Trophoblast cell (in vitro differentiated cells and primary cell): Measurements from ENCODE around the gene CYP20A1.

ENCODE experiments used
- DNase-seq, 2 donors: peaks; one replicate each; pipeline ENCODE4 v3.0.0-alpha.2; 2016
- H2AFZ ChIP-seq: 2 replicates; pipeline ENCODE4 v1.6.1; 2013; ENCODE audit warnings: low read length, moderate library complexity, mild to moderate bottlenecking; ENCODE audit not compliant: insufficient read depth, poor library complexity
- H2AK5ac ChIP-seq: 2 replicates; pipeline ENCODE4 v1.6.1; 2013; ENCODE audit warnings: mild to moderate bottlenecking, low read length
- H2BK120ac ChIP-seq: 2 replicates; pipeline ENCODE4 v1.6.1; 2013; ENCODE audit warnings: low read length, mild to moderate bottlenecking, moderate library complexity; ENCODE audit not compliant: insufficient read depth, poor library complexity
- H2BK12ac ChIP-seq: 2 replicates; pipeline ENCODE4 v1.6.1; 2013; ENCODE audit warnings: mild to moderate bottlenecking, low read length, moderate library complexity
- H2BK5ac ChIP-seq: 2 replicates; pipeline ENCODE4 v1.6.1; 2013; ENCODE audit warnings: low read length, low read depth, moderate library complexity, mild to moderate bottlenecking; ENCODE audit not compliant: poor library complexity
- H3K14ac ChIP-seq: 2 replicates; pipeline ENCODE4 v1.6.1; 2013; ENCODE audit warnings: mild to moderate bottlenecking, low read length
- H3K18ac ChIP-seq: 2 replicates; pipeline ENCODE4 v1.6.1; 2013; ENCODE audit warnings: mild to moderate bottlenecking, low read length
- H3K23ac ChIP-seq: 2 replicates; pipeline ENCODE4 v1.6.1; 2013; ENCODE audit warnings: low read length
- H3K27ac ChIP-seq: 2 replicates; pipeline ENCODE4 v1.5.1; 2013; ENCODE audit warnings: low read depth, mild to moderate bottlenecking, inconsistent platforms, low read length, moderate library complexity
- H3K27me3 ChIP-seq: 2 replicates; pipeline ENCODE4 v1.6.1; 2013; ENCODE audit warnings: inconsistent platforms, mild to moderate bottlenecking, low read length, moderate library complexity; ENCODE audit not compliant: insufficient read depth
- H3K36me3 ChIP-seq, 2 experiments: 1 replicate in 1 of 2; 2 replicates in 1 of 2; pipeline ENCODE4 v1.6.1; 2013; ENCODE audit warnings: low read length in 2 of 2, mild to moderate bottlenecking in 2 of 2, moderate library complexity in 1 of 2; ENCODE audit not compliant: insufficient read depth in 2 of 2, control insufficient read depth in 1 of 2
- H3K4ac ChIP-seq: 2 replicates; pipeline ENCODE4 v1.6.1; 2013; ENCODE audit warnings: low read depth, mild to moderate bottlenecking, low read length, moderate library complexity
- H3K4me1 ChIP-seq, 2 experiments: 1 replicate in 1 of 2; 2 replicates in 1 of 2; pipeline ENCODE4 v1.6.1; 2013; ENCODE audit warnings: low read length in 2 of 2, mild to moderate bottlenecking in 2 of 2, moderate library complexity in 1 of 2; ENCODE audit not compliant: insufficient read depth in 2 of 2, control insufficient read depth in 1 of 2
- H3K4me2 ChIP-seq: 2 replicates; pipeline ENCODE4 v1.6.1; 2013; ENCODE audit warnings: inconsistent platforms, mild to moderate bottlenecking, low read length, moderate library complexity
- H3K4me3 ChIP-seq: 2 replicates; pipeline ENCODE4 v1.5.1; 2013; ENCODE audit warnings: mild to moderate bottlenecking, low read depth, low read length, inconsistent platforms
- H3K79me1 ChIP-seq: one replicate; pipeline ENCODE4 v1.6.1; 2013; ENCODE audit warnings: low read length
- H3K79me2 ChIP-seq: 2 replicates; pipeline ENCODE4 v1.6.1; 2013; ENCODE audit warnings: low read length, mild to moderate bottlenecking; ENCODE audit not compliant: control insufficient read depth, insufficient read depth, poor library complexity
- H3K9ac ChIP-seq: 2 replicates; pipeline ENCODE4 v1.6.1; 2013; ENCODE audit warnings: mild to moderate bottlenecking, low read length
- H3K9me3 ChIP-seq: 2 replicates; pipeline ENCODE4 v1.6.1; 2013; ENCODE audit warnings: low read depth, mild to moderate bottlenecking, control low read depth, inconsistent platforms, low read length; ENCODE audit not compliant: insufficient read depth
- H4K12ac ChIP-seq: 2 replicates; pipeline ENCODE4 v1.6.1; 2013; ENCODE audit warnings: low read depth, mild to moderate bottlenecking, low read length, moderate library complexity
- H4K8ac ChIP-seq: 2 replicates; pipeline ENCODE4 v1.6.1; 2013; ENCODE audit warnings: low read depth, mild to moderate bottlenecking, low read length, moderate library complexity
- H4K91ac ChIP-seq: one replicate; pipeline ENCODE4 v1.6.1; 2013; ENCODE audit warnings: low read depth, mild to moderate bottlenecking, low read length, moderate library complexity
- WGBS: extraction: QIAGEN DNeasy Blood & Tissue Kit; methylation state at CpG from one replicate; pipeline ENCODE4 v1.1.7; 2013; ENCODE audit warnings: missing lambda C conversion rate; ENCODE audit not compliant: insufficient read length, insufficient coverage; ENCODE audit errors: extremely low coverage; 5-methylcytosine and 5-hydroxymethylcytosine counted together

Gene CYP20A1

DNA sequence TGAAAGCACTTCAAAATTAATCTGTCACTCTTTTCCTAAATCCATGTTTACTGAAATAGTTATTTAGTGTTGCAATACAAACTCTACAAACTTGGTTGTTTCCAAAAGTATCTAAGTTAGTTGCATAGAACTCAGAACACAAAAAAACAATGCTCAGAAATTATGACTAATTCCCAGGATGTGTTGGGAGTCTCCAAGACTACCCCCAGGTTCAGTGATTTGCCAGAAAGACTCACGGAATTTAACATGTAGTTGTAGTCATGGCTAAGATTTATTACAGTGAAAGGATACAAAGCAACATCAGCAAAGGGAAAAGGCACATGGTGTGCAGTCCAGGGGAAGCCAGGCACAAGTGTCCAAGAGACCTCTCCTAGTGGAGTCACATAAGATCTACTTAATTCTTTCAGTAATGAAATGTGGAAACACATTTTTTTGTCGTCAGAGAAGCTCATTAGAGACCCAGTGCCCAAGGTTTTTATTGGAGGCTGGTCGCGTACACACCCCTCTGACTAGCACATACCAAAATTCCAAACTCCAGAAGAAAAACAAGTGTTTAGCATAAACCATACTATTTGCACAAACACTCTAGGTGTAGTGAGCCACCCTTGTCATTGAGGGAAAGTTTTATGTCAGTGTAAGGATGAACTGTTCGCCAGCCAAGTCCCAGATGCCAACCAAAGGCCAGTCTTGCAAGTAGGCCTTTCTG, 43.3 kb upstream of the CYP20A1 start:
- Histone ChIP-seq H3K4ac (no peak overlapping the region), H3K18ac (no peak overlapping the region), H4K12ac (no peak overlapping the region), H3K9me3 (no peaks in the 10 kb centered on the region), H3K14ac (no peak overlapping the region), H3K79me1 (no peaks in the 10 kb centered on the region), H3K36me3 (peaks cover 1 to 9% of the 10 kb centered on the region in 2 experiments), H4K91ac (no peak overlapping the region), H2AFZ (no peak overlapping the region), H2BK12ac (no peak overlapping the region), H3K79me2 (no peaks in the 10 kb centered on the region), H2AK5ac (no peak overlapping the region), H4K8ac (no peak overlapping the region), H3K23ac (no peak overlapping the region), H3K9ac (no peak overlapping the region), H3K4me1 (no peaks in the 10 kb centered on the region), H3K27ac (no peak overlapping the region), H3K27me3 (no peaks in the 10 kb centered on the region), H3K4me2 (no peak overlapping the region), H2BK5ac (no peak overlapping the region), H3K4me3 (no peak overlapping the region), H2BK120ac (no peak overlapping the region)
- no CpG with 5 or more reads among the region's 5 CpGs for WGBS
- peak in 1 of 2 donors; percentile 12 for DNase-seq

DNA sequence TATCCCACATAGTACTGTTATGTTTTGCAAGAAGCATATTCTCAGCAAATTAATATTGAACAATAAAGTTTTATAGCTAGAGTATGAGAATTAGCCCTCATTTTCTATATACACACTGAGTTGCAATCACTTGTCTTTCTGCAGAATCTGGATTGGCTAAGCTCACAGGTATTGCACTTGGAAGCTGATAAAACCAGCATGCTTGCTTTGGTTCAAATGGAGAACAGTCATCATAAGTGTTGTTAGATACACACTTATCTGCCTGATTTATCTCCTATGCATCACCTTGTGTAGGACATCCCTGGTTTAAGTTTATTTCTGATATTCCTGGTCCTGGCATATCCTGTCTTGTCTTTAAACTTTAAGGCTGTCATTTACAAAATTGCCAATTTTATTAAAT, 38.0 kb upstream of the CYP20A1 start:
- H3K79me1 ChIP-seq: no peaks in the 10 kb centered on the region
- no peak overlapping the region for H3K9ac ChIP-seq
- H4K8ac ChIP-seq: no peak overlapping the region
- H3K27me3 ChIP-seq: no peaks in the 10 kb centered on the region
- peaks cover 1 to 14% of the 10 kb centered on the region in 2 experiments for H3K36me3 ChIP-seq
- no peak overlapping the region for H3K27ac ChIP-seq
- H3K4me3 ChIP-seq: no peak overlapping the region
- no peak overlapping the region for H2BK5ac ChIP-seq
- no peak overlapping the region for H2BK120ac ChIP-seq
- no peak overlapping the region for H4K91ac ChIP-seq
- no peak overlapping the region for H3K18ac ChIP-seq
- H2AK5ac ChIP-seq: no peak overlapping the region
- no peak overlapping the region for H3K14ac ChIP-seq
- H3K4me1 ChIP-seq: no peaks in the 10 kb centered on the region
- DNase-seq: peak; percentile 61 to 87
- no peak overlapping the region for H4K12ac ChIP-seq
- H3K79me2 ChIP-seq: no peaks in the 10 kb centered on the region
- H2AFZ ChIP-seq: no peak overlapping the region
- no peak overlapping the region for H3K4me2 ChIP-seq
- no peak overlapping the region for H3K23ac ChIP-seq
- no peaks in the 10 kb centered on the region for H3K9me3 ChIP-seq
- no peak overlapping the region for H2BK12ac ChIP-seq
- no peak overlapping the region for H3K4ac ChIP-seq

DNA sequence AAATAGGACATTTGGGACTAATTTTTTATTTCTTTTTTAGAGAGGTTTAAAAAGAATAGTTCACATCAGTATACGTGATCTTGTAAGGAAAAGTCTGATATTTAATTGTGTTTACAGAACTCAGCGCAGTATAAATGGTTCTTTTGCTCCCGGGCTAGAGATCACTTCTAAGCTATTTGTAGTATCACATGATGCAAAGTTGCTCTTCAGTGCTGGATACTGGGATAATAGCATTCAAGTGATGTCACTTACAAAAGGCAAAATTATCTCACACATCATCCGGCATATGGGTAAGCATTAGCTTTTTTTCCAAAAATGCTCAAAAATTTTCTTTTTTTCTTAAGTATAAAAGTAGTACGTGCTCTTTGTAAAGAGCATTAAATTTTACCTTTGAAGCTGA, 37.4 kb upstream of the CYP20A1 start:
- no peak overlapping the region for H3K4ac ChIP-seq
- no peak overlapping the region for H3K27ac ChIP-seq
- WGBS: no CpG with 5 or more reads among the region's 5 CpGs
- H2BK120ac ChIP-seq: no peak overlapping the region
- H3K4me1 ChIP-seq: no peaks in the 10 kb centered on the region
- no peak overlapping the region for H2AK5ac ChIP-seq
- no peaks in the 10 kb centered on the region for H3K27me3 ChIP-seq
- no peak overlapping the region for H3K14ac ChIP-seq
- no peak overlapping the region for H3K4me3 ChIP-seq
- no peak overlapping the region for H2BK5ac ChIP-seq
- no peaks in the 10 kb centered on the region for H3K9me3 ChIP-seq
- no peak overlapping the region for H2BK12ac ChIP-seq
- H3K23ac ChIP-seq: no peak overlapping the region
- no peak overlapping the region for H4K12ac ChIP-seq
- H3K9ac ChIP-seq: no peak overlapping the region
- no peak overlapping the region for H4K91ac ChIP-seq
- no peaks in the 10 kb centered on the region for H3K79me2 ChIP-seq
- no peak overlapping the region for H2AFZ ChIP-seq
- H3K18ac ChIP-seq: no peak overlapping the region
- H3K79me1 ChIP-seq: no peaks in the 10 kb centered on the region
- DNase-seq: peak; percentile 41 to 81
- no peak overlapping the region for H4K8ac ChIP-seq
- H3K36me3 ChIP-seq: peaks cover 1 to 14% of the 10 kb centered on the region in 2 experiments
- no peak overlapping the region for H3K4me2 ChIP-seq

DNA sequence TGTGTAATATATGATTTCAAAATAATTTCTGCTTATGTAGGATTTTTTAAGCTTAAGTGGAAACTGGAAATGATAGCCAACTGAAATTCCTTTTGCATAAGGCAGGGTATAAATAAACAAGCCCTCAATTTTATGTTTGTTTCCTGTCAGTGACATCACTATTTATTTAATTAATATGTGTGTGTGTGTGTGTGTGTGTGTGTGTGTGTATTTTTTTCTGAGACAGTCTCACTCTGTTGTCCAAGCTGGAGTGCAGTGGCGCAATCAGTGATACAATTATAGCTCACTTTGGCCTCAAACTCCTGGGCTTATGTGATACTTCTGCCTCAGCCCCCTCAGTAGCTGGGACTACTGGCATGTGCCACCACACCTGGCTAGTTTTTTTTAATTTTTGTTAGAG, 29.3 kb upstream of the CYP20A1 start:
- no peak overlapping the region for H4K91ac ChIP-seq
- H2AK5ac ChIP-seq: no peak overlapping the region
- no CpG with 5 or more reads among the region's 1 CpG for WGBS
- H2AFZ ChIP-seq: no peak overlapping the region
- H3K9me3 ChIP-seq: no peaks in the 10 kb centered on the region
- H3K36me3 ChIP-seq: peaks cover 7 to 9% of the 10 kb centered on the region in 2 experiments
- H4K12ac ChIP-seq: no peak overlapping the region
- H3K18ac ChIP-seq: no peak overlapping the region
- DNase-seq: no peak
- H2BK5ac ChIP-seq: no peak overlapping the region
- H4K8ac ChIP-seq: no peak overlapping the region
- H3K4me2 ChIP-seq: no peak overlapping the region
- no peak overlapping the region for H3K4me3 ChIP-seq
- H3K79me1 ChIP-seq: no peaks in the 10 kb centered on the region
- H2BK120ac ChIP-seq: no peak overlapping the region
- H3K4me1 ChIP-seq: no peaks in the 10 kb centered on the region
- H3K27ac ChIP-seq: no peak overlapping the region
- H3K79me2 ChIP-seq: no peaks in the 10 kb centered on the region
- H3K9ac ChIP-seq: no peak overlapping the region
- H3K14ac ChIP-seq: no peak overlapping the region
- no peak overlapping the region for H3K23ac ChIP-seq
- H3K4ac ChIP-seq: no peak overlapping the region
- no peaks in the 10 kb centered on the region for H3K27me3 ChIP-seq
- no peak overlapping the region for H2BK12ac ChIP-seq
